SK-N-SH treated with all-trans-retinoic acid at 6 μM for 48 hours (cell line): ENCODE data around the gene ABCC1.

ENCODE experiments used
- ATAC-seq: fragments of 200-7000 bp; cut with Tn5 transposase; 3 replicates; pipeline ENCODE4 v1.9.1; 2020; ENCODE audit warnings: mild to moderate bottlenecking, moderate library complexity
- ARNTL ChIP-seq: fragments of 450-650 bp; formaldehyde crosslinking; IDR thresholded peaks from 2 replicates; pipeline ENCODE4 v1.5.0; 2020; ENCODE audit warnings: low read depth, mild to moderate bottlenecking, moderate library complexity, borderline replicate concordance
- BACH2 ChIP-seq: fragments of 250-450 bp; sonication (Bioruptor Pico); IDR thresholded peaks from 2 replicates; pipeline ENCODE4 v1.9.0; 2021; ENCODE audit warnings: mild to moderate bottlenecking, borderline replicate concordance
- CREB5 ChIP-seq: fragments of 250-450 bp; sonication (Bioruptor Pico); IDR thresholded peaks from 2 replicates; pipeline ENCODE4 v1.5.1; 2020; ENCODE audit warnings: low read depth, mild to moderate bottlenecking, moderate library complexity
- CSDC2 ChIP-seq: fragments of 250-450 bp; sonication (Bioruptor Pico); IDR thresholded peaks from 2 replicates; pipeline ENCODE4 v1.5.0; 2020; ENCODE audit warnings: mild to moderate bottlenecking, moderate library complexity
- CSRNP3 ChIP-seq: fragments of 250-450 bp; sonication (Bioruptor Pico); IDR thresholded peaks from 2 replicates; pipeline ENCODE4 v1.5.1; 2021; ENCODE audit warnings: mild to moderate bottlenecking, moderate library complexity
- ESRRG ChIP-seq: fragments of 250-450 bp; sonication (Bioruptor Pico); IDR thresholded peaks from 2 replicates; pipeline ENCODE4 v1.6.1; 2021; ENCODE audit warnings: mild to moderate bottlenecking
- GLIS3 ChIP-seq: fragments of 250-450 bp; sonication (Bioruptor Pico); IDR thresholded peaks from 2 replicates; pipeline ENCODE4 v1.5.0; 2020; ENCODE audit warnings: mild to moderate bottlenecking, moderate library complexity
- ISL1 ChIP-seq: fragments of 250-450 bp; sonication (Bioruptor Pico); IDR thresholded peaks from 2 replicates; pipeline ENCODE4 v2.1.2; 2022; ENCODE audit warnings: mild to moderate bottlenecking, moderate library complexity
- OSR1 ChIP-seq: fragments of 250-450 bp; sonication (Bioruptor Pico); IDR thresholded peaks from 2 replicates; pipeline ENCODE4 v1.8.0; 2022; ENCODE audit warnings: moderate library complexity, mild to moderate bottlenecking, inconsistent platforms
- PATZ1 ChIP-seq: fragments of 250-450 bp; sonication (Bioruptor Pico); IDR thresholded peaks from 2 replicates; pipeline ENCODE4 v1.8.0; 2020; ENCODE audit warnings: mild to moderate bottlenecking, moderate library complexity, borderline replicate concordance
- POU6F1 ChIP-seq: fragments of 250-450 bp; sonication (Bioruptor Pico); IDR thresholded peaks from 2 replicates; pipeline ENCODE4 v1.8.0; 2021; ENCODE audit warnings: low read depth, mild to moderate bottlenecking, moderate library complexity, borderline replicate concordance
- PPARA ChIP-seq: fragments of 250-450 bp; sonication (Bioruptor Pico); IDR thresholded peaks from 2 replicates; pipeline ENCODE4 v1.5.0; 2020; ENCODE audit warnings: mild to moderate bottlenecking, borderline replicate concordance
- RARB ChIP-seq: fragments of 250-450 bp; sonication (Bioruptor Pico); IDR thresholded peaks from 2 replicates; pipeline ENCODE4 v1.8.0; 2021; ENCODE audit warnings: mild to moderate bottlenecking, moderate library complexity
- SNAI2 ChIP-seq: fragments of 250-450 bp; sonication (Bioruptor Pico); IDR thresholded peaks from 2 replicates; pipeline ENCODE4 v1.5.0; 2020; ENCODE audit warnings: mild to moderate bottlenecking, moderate library complexity
- TCF4 ChIP-seq: fragments of 250-450 bp; sonication (Bioruptor Pico); IDR thresholded peaks from 2 replicates; pipeline ENCODE4 v1.8.0; 2021; ENCODE audit warnings: mild to moderate bottlenecking, moderate library complexity, borderline replicate concordance
- TOX ChIP-seq: fragments of 250-450 bp; sonication (Bioruptor Pico); IDR thresholded peaks from 2 replicates; pipeline ENCODE4 v1.8.0; 2021; ENCODE audit warnings: mild to moderate bottlenecking, moderate library complexity, borderline replicate concordance
- TSHZ2 ChIP-seq: fragments of 250-450 bp; sonication (Bioruptor Pico); IDR thresholded peaks from 2 replicates; pipeline ENCODE4 v1.5.0; 2020; ENCODE audit warnings: mild to moderate bottlenecking, moderate library complexity
- ZC3H10 ChIP-seq: fragments of 250-450 bp; sonication (Bioruptor Pico); IDR thresholded peaks from 2 replicates; pipeline ENCODE4 v1.5.1; 2021; ENCODE audit warnings: mild to moderate bottlenecking, moderate library complexity
- ZFP3 ChIP-seq: fragments of 250-450 bp; sonication (Bioruptor Pico); IDR thresholded peaks from 2 replicates; pipeline ENCODE4 v1.5.0; 2020; ENCODE audit warnings: mild to moderate bottlenecking, moderate library complexity
- ZFP30 ChIP-seq: fragments of 450-650 bp; formaldehyde crosslinking; IDR thresholded peaks from 2 replicates; pipeline ENCODE4 v1.5.0; 2022; ENCODE audit warnings: mild to moderate bottlenecking, moderate library complexity
- ZNF565 ChIP-seq: fragments of 450-650 bp; formaldehyde crosslinking; conservative IDR thresholded peaks from 2 replicates; pipeline ENCODE4 v1.5.0; 2020; ENCODE audit warnings: low read depth, mild to moderate bottlenecking, moderate library complexity
- ZNF70 ChIP-seq: fragments of 450-650 bp; formaldehyde crosslinking; IDR thresholded peaks from 2 replicates; pipeline ENCODE4 v1.5.0; 2020; ENCODE audit warnings: mild to moderate bottlenecking, moderate library complexity
- ZNF8 ChIP-seq: fragments of 450-650 bp; formaldehyde crosslinking; IDR thresholded peaks from 2 replicates; pipeline ENCODE4 v1.5.0; 2020; ENCODE audit warnings: mild to moderate bottlenecking, moderate library complexity

Gene ABCC1

GRCh38 chr16:16036359-16036792, 87.0 kb downstream of the ABCC1 start:
- TF ChIP-seq PPARA (CRISPR knock-in tag) = no peak
- TF ChIP-seq ZFP3 (CRISPR knock-in tag) = no peak
- TF ChIP-seq ZNF8 (CRISPR knock-in tag) = no peak
- no peak for TF ChIP-seq ZNF70
- TF ChIP-seq GLIS3 (CRISPR knock-in tag) = no peak
- no peak for TF ChIP-seq ZFP30 (CRISPR knock-in tag)
- no peak for TF ChIP-seq TSHZ2 (CRISPR knock-in tag)
- TF ChIP-seq CSRNP3 (CRISPR knock-in tag) = no peak
- no peak for TF ChIP-seq ESRRG (CRISPR knock-in tag)
- no peak for TF ChIP-seq ZNF565
- no peak for TF ChIP-seq SNAI2 (CRISPR knock-in tag)
- no peak for TF ChIP-seq OSR1 (CRISPR knock-in tag)
- no peak for TF ChIP-seq RARB (CRISPR knock-in tag)
- no peak for ATAC-seq

- no peak for ATAC-seq
- no peak for TF ChIP-seq GLIS3 (CRISPR knock-in tag)
- TF ChIP-seq BACH2 = no peak
- TF ChIP-seq PPARA (CRISPR knock-in tag) = no peak
- TF ChIP-seq ZC3H10 (CRISPR knock-in tag) = no peak
Observed at GRCh38 chr16:16037521-16037920, 88.1 kb downstream of the ABCC1 start.

- TF ChIP-seq CREB5 (CRISPR knock-in tag) (no peak), RARB (CRISPR knock-in tag) (no peak), CSRNP3 (CRISPR knock-in tag) (no peak), TCF4 (no peak), TOX (CRISPR knock-in tag) (no peak), OSR1 (CRISPR knock-in tag) (no peak), ZNF565 (no peak), ZC3H10 (CRISPR knock-in tag) (no peak), CSDC2 (CRISPR knock-in tag) (no peak), ESRRG (CRISPR knock-in tag) (no peak), BACH2 (no peak), ISL1 (CRISPR knock-in tag) (no peak), PPARA (CRISPR knock-in tag) (no peak), SNAI2 (CRISPR knock-in tag) (no peak), ZNF70 (no peak), ZNF8 (CRISPR knock-in tag) (no peak), ZFP30 (CRISPR knock-in tag) (no peak), POU6F1 (CRISPR knock-in tag) (no peak), ARNTL (CRISPR knock-in tag) (no peak), PATZ1 (CRISPR knock-in tag) (no peak)
- no peak for ATAC-seq
Observed at GRCh38 chr16:16037970-16038369, 88.6 kb downstream of the ABCC1 start.
